ENCODE data around the gene LGALS3.
A peak's percentile ranks its signal among the peaks of the same experiment; 100 is the strongest.
"Not testable (repeated sequence)": the region's sequence is repeated elsewhere in the genome, so short reads cannot be mapped to it uniquely, and the experiment has no call there.

The LGALS3 gene

GRCh38 chr14:55129086-55129427 lies at the start of gene LGALS3:
Gene LGALS3 (plus strand): TSS chr14:55129252. CDS start chr14:55137374, 8,122 bp downstream.
- DNase-seq, result no peak

- DNase-seq, result not testable (repeated sequence)
These were observed 49.1 kb upstream of the LGALS3 start for GRCh38 chr14:55079961-55080360.

GRCh38 chr14:55084401-55085059 lies 44.5 kb upstream of the LGALS3 start:
- no peak for DNase-seq

- DNase-seq, result no peak
These were observed 43.9 kb upstream of the LGALS3 start for GRCh38 chr14:55085060-55085660.

GRCh38 chr14:55086938-55087337 lies 42.1 kb upstream of the LGALS3 start:
- no peak for DNase-seq

GRCh38 chr14:55088356-55088755 lies 40.7 kb upstream of the LGALS3 start:
- DNase-seq, result no peak

- no peak for DNase-seq
These were observed 36.7 kb upstream of the LGALS3 start for GRCh38 chr14:55092341-55092740.

GRCh38 chr14:55094292-55095157 lies 34.5 kb upstream of the LGALS3 start:
- DNase-seq, result no peak

GRCh38 chr14:55097881-55098560 lies 31.0 kb upstream of the LGALS3 start:
- no peak for DNase-seq

GRCh38 chr14:55098561-55098898 lies 30.5 kb upstream of the LGALS3 start:
- no peak for DNase-seq

GRCh38 chr14:55099756-55100155 lies 29.3 kb upstream of the LGALS3 start:
- no peak for DNase-seq

- no peak for DNase-seq
These were observed 27.4 kb upstream of the LGALS3 start for GRCh38 chr14:55101698-55102097.

GRCh38 chr14:55102141-55102621 lies 26.9 kb upstream of the LGALS3 start:
- peak; percentile 56 to 93 for DNase-seq

GRCh38 chr14:55103005-55103640 lies 25.9 kb upstream of the LGALS3 start:
- no peak for DNase-seq

GRCh38 chr14:55103971-55104954 lies 24.8 kb upstream of the LGALS3 start:
- DNase-seq, result no peak

- no peak for DNase-seq
These were observed 23.1 kb upstream of the LGALS3 start for GRCh38 chr14:55105991-55106390.

GRCh38 chr14:55107766-55108554 lies 21.1 kb upstream of the LGALS3 start:
- peak in 1 of 2 experiments; percentile 23 for DNase-seq

- DNase-seq, result no peak
These were observed 19.2 kb upstream of the LGALS3 start for GRCh38 chr14:55109836-55110235.

GRCh38 chr14:55111122-55111708 lies 17.8 kb upstream of the LGALS3 start:
- DNase-seq, result peak in 1 of 2 experiments; percentile 26

- no peak for DNase-seq
These were observed 14.3 kb upstream of the LGALS3 start for GRCh38 chr14:55114720-55115119.
